Limb (tissue), 2 donors: Measurements from ENCODE around the gene NFAT5.
A peak's percentile ranks its signal among the peaks of the same experiment; 100 is the strongest.
"Not testable (repeated sequence)": the region's sequence is repeated elsewhere in the genome, so short reads cannot be mapped to it uniquely, and the experiment has no call there.

Source experiments
- DNase-seq, 2 donors: peaks; one replicate each; pipeline ENCODE4 v3.0.0-alpha.2; 2016; ENCODE audit errors: extremely low spot score in 2 of 2

Gene NFAT5

DNA sequence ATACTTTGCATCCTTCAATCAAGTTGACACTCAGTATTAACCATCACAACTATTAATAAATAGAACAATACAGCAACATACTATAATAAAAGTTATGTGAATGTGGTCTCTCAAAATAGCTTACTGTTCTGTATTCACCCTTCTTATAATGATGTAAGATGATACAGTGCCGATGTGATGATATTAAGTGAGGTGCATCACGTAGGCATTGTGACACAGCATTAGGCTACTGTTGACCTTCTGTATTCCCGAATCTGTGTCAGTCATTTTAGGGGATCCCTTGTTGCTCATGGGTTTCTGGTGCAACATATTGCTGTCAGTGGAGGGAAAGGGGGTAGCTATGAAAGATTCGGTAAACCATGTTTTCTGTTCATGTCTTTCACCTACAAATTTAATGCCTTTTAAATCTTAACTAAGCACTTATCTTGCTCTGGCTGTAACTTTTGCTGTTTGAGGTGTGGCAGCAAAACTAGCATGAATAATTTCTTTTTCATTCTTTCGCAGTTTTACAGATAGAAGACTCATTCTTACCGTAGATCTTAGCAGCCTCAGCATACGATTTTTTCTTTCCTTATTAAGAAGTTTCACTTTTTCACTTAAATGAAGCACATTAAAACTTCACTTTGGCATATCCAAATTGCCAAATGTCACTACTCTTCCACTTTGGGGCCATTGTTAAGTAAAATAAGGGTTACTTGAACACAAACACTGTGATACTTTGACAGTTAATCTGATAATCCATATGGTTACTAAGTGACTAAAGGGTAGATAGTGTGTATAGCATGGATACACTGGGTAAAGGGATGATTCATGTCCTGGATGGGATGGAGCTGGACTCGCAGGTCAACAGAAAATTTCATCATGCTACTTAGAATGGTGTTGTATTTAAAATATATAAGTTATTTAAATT lies 29.6 kb downstream of the NFAT5 start:
- no peak for DNase-seq

DNA sequence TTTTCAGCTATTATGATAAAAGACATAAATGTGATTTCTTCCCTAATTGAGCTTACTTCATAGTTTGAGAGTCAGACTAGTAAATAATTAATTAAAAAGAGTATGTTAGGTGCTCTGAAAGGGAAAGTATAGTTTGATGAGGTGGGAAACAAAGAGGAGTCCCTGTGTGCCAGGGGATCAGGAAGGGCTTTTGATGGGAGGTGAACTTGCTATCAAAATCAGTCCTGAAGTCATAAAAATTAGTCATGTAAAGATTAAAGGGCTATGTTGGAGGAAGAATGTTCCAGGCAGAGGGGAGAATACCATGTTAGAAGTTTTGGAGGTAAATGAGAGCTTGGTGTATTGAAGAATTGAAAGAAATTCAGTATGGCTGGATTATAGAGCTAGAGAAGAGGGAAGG lies 31.0 kb downstream of the NFAT5 start:
- no peak for DNase-seq

DNA sequence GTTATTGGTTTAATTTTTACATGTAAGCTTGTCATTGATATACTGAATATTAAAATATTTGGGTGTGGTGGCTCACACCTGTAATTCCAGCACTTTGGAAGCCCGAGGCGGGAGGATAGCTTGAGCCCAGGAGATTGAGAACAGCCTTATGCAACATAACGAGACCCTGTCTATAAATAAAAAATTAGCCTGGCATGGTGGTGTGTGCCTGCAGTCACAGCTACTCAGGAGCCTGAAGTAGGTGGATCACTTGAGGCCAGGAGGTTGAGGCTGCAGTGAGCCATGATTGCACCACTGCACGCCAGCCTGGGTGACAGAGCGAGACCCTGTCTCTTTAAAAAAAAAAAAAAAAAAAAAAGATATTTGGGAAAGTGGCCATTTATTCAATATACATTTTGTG lies 32.3 kb downstream of the NFAT5 start:
- DNase-seq = no peak

GRCh38 chr16:69599731-69600130 lies 34.0 kb downstream of the NFAT5 start:
- DNase-seq = no peak

GRCh38 chr16:69600202-69600601 lies 34.4 kb downstream of the NFAT5 start:
- DNase-seq = no peak

DNA sequence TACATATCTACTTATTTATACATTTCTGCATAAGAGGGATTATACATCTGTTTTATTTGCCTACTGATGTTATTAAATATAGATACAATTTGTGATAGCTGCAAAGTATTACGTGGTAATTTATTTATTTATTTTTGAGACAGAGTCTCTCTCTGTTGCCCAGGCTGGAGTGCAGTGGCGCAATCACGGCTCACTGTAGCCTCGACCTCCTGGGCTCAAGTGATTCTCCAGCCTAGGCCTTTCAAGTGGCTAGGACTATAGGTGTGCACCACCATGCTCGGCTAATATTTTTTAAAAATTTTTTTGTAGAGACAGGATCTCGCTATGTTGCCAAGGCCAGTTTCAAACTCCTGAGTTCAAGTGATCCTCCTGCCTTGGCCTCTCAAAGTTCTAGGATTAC lies 35.5 kb downstream of the NFAT5 start:
- no peak for DNase-seq

DNA sequence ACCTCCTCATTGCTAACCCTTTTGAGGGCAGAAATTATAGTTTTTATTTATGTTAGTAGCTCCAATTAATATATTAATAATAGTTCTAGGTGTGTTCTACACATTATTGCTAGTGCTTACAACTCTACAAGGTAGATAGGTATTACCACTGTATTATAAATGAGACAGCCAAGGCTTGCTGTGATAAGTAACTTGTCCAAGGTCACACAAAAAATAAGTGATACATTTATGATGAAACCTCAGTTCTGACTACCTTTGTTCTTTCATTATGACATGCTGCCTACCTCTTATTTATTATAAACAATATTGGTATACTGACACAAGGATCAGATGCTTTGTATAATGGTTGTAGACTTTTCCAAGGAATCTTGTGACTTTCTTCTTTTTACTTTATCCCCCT lies 41.2 kb downstream of the NFAT5 start:
- no peak for DNase-seq

DNA sequence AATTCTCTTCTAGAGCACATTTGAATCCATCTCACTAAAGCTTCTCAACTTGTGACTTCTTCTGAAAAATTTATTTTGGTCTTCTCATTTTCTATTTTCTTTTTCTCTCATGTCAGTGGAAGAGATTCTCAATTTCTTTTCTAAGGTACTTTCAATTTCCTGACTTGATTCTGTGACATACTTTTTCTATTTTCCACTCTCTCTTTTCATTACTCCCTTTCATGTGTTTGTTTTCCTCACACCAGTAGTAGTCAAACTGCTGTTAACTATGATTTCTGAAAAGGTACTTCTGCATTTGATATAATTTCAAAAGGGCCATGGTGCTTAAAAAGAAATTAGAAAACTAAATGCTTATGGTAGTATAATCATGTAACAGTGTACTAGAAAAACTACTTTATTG lies 41.9 kb downstream of the NFAT5 start:
- DNase-seq = no peak

DNA sequence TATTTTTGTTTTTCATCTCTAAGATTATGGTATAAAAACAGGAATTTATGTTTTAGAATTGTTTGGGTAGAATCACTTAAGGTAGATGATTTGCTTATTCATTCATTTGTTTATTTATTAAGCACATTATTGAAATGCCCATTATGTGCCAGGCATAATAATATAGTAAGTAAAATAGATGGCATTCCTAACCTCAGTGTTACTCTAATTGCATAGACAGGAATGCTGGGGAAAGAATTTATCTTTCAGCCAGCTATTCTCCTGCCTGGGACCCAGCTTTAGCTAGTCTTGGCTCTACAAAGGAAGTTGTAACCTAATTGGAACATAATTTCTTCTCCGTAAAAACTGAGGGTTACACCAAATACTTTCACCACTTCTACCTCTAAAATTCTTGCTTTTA lies 44.6 kb downstream of the NFAT5 start:
- DNase-seq = no peak

DNA sequence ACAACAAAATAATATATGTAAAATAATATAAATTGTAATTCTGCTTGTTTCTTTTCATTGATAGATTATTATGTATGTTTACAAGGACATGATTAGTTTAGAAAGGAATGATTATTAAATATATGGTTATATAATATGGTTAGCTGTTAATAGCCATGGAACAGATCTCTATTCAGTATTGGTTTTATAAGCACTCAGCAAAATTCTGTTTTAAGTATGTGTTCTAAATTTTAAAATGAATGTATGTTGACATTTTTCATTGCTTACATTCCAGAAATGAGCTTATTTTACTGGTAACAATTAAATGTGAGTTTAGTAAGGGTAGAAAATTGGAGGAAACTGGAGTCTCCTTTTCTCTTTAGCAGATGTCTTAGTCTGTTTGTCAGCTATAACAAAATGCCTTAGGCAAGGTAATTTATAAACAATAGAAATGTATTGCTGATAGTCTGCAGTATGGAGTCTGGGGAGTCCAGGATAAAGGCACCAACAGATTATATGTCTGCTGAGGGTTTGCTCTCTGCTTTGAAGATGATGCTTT lies 45.4 kb downstream of the NFAT5 start:
- DNase-seq = no peak

DNA sequence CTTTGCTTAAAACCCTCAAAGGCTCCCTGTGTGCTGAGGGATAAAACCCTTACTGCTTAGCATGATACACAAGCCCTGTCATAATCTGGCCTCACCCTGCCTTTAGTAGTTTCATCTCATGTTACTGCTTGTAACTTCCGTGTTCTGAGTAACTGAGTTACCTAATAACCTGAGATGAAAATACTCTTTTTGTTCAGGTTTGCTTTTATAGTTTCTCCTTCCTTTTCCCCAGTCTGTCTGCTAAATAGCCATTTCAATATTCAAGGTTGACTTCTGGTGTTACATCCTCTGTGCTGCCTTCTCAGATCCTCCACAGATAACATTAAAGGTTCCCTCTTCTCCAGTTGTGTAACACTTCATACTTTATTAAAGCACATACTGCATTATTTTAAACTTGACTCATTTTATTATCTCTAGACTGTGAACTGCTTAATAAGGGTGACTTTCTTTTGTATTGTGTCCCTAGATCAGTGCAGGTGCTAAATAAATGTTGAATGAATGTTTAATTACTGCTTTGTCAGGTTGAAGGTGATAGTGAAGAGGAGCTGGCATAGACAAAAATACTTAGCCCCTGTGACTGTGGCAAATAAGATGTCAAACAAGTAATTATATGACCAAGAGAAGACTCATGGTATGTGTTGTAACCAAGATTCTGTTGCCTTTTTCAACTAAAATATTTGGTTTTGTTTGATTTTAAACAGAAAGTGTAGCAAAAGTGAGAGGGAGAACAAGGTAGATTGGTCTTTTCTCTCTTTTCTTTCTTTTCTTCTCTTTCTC lies 47.8 kb downstream of the NFAT5 start:
- no peak for DNase-seq

DNA sequence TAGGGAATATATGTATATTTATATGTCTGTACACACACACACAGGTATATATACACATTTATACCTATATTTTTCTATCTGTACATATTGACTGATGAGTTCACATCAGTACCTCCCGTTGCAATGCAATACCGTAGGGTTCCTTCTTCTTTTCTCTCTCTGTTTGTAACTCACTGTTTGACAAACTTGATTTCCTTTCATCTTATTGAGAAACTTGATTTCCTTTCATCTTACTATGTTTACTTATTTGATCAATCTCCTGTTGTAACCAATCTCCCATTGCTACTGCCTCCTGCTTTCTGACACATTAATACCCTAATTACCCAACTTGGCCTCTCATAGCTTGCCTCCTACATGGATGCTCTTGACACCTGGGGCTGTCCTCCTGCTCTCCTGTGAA lies 49.8 kb downstream of the NFAT5 start:
- no peak for DNase-seq

- DNase-seq = no peak
These were observed 50.3 kb downstream of the NFAT5 start for GRCh38 chr16:69616082-69616481.

DNA sequence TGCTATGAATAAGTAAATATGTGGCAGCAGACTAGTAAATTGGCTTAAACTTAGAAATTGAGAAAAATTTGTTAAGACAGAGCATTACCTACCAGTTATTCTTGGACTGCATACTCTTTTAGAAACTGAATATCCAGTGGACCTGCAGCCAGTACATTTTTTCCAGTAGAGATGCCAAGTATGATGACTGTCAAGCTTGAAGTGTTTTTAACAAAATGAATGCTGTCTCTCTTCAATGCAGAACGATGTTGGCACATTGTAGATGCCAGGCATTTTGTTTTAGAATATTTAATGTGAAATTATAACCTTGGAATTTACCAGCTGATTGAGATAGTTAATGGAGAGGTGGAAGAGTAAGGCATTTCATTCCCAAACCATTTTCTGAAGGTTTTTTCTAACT lies 52.5 kb downstream of the NFAT5 start:
- DNase-seq = peak in 1 of 2 donors; percentile 28

DNA sequence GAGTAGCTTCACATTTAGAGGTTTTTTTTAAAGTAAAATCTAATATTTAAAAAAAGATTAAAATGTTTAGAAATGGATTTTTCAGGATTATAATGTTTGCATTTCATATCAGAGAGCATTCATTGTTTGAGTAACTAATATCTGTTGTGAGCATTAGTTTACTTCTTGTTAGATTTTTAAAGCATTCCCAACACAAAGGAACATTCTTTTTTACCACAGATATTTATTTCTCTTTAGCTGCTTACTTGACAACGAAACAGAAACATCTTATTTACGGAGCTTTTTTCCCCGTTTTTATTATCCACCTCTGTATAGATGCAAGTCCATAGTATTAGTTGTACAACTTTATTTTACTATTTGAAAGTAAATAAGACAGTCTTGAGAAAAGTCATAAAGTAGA lies 53.0 kb downstream of the NFAT5 start:
- no peak for DNase-seq

DNA sequence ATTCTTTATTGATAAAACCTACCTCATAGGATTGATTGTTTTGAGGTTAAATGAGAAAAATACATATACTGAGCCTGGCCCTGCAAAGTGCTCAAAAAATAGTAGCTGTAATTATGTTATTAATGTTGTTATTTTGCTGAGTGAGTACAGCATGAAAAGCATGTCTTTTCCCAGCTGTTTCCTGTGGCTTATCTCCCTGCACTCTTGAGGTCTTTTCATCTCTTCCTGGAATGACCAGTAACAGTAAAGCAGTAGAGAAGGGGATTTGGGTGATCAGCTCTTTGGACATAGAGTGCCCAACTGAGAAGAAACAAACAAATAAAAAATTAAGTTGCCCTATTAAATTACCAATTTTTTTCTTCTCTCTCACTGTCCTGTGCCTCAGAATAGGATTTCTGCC lies 53.7 kb downstream of the NFAT5 start:
- no peak for DNase-seq

- no peak for DNase-seq
These were observed 54.8 kb downstream of the NFAT5 start for GRCh38 chr16:69620573-69620972.

- no peak for DNase-seq
These were observed 55.5 kb downstream of the NFAT5 start for GRCh38 chr16:69621225-69621624.

DNA sequence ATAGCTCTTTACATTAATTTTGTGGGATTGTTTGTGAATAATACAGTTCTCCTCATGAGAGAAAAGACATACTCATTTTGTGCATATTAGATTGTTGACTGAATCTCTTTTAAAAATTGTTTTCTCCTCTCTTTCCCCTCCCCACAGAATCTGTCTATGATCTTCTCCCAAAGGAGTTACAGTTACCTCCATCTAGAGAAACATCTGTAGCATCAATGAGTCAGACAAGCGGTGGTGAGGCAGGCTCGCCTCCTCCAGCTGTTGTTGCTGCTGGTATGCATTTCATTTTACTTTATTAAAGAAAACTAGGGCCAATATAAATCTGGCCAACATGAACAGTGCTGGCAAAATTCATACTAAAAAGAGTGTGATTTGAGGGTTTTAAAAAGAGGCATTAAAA lies 60.5 kb downstream of the NFAT5 start:
- no peak for DNase-seq

GRCh38 chr16:69632828-69633227 lies 67.1 kb downstream of the NFAT5 start:
- no peak for DNase-seq

DNA sequence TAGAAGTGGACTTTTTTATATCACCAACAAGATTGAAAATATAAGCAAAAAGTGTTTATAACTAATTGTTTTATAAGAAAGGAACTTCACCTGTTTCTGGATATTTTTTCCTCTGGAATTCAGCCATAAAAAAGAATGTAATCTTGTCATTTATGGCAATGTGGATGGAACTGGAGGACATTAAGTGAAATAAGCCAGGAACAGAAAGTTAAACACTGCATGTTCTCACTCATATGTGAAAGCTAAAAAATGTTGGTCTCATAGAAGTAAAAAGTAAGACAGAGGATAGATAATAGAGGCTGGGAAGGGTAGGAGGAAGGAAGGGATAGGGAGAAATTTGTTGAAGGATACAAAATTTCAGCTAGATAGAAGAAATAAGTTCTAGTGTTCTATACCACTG lies 67.6 kb downstream of the NFAT5 start:
- DNase-seq = no peak

GRCh38 chr16:69636563-69637146 lies 70.9 kb downstream of the NFAT5 start:
- DNase-seq = not testable (repeated sequence)
